Kidney epithelial cell (primary cell): ENCODE data around the gene TIMMDC1. TPM values are rescaled to one million over a fixed set of nuclear protein-coding genes. Genes with fewer than 3 reads are reported as not detected.

ENCODE experiments used
- DNase-seq: peaks from one replicate; pipeline ENCODE4 v3.0.0-alpha.2; 2010; ENCODE audit warnings: low read depth
- H3K27me3 ChIP-seq: 2 replicates; pipeline ENCODE4 v1.6.0; 2011; ENCODE audit warnings: low read length; ENCODE audit not compliant: control insufficient read depth, insufficient read depth
- H3K36me3 ChIP-seq: 2 replicates; pipeline ENCODE4 v1.5.1; 2011; ENCODE audit warnings: low read length; ENCODE audit not compliant: control insufficient read depth, insufficient read depth
- H3K4me3 ChIP-seq: 2 replicates; pipeline ENCODE4 v1.5.1; 2011; ENCODE audit warnings: low read depth, mild to moderate bottlenecking, control low read depth, low read length
- total RNA-seq: library from RNA; depleted of rRNA; stranded (reverse); fragments of >200 nt; gene quantifications from 2 replicates; pipeline ENCODE4 v1.2.3, GENCODE V29; 2015
- TF ChIP-seq, protein P1 (sequence below): IDR thresholded peaks from 2 replicates; pipeline ENCODE4 v1.5.1; 2011; ENCODE audit warnings: mild to moderate bottlenecking, moderate library complexity, low read length, control low read depth, inconsistent platforms; ENCODE audit not compliant: insufficient read depth, poor library complexity, severe bottlenecking

The TIMMDC1 gene
- total RNA-seq, 1 donor from 2014 or later: 56.0 TPM

- TF ChIP-seq, protein P1, sequence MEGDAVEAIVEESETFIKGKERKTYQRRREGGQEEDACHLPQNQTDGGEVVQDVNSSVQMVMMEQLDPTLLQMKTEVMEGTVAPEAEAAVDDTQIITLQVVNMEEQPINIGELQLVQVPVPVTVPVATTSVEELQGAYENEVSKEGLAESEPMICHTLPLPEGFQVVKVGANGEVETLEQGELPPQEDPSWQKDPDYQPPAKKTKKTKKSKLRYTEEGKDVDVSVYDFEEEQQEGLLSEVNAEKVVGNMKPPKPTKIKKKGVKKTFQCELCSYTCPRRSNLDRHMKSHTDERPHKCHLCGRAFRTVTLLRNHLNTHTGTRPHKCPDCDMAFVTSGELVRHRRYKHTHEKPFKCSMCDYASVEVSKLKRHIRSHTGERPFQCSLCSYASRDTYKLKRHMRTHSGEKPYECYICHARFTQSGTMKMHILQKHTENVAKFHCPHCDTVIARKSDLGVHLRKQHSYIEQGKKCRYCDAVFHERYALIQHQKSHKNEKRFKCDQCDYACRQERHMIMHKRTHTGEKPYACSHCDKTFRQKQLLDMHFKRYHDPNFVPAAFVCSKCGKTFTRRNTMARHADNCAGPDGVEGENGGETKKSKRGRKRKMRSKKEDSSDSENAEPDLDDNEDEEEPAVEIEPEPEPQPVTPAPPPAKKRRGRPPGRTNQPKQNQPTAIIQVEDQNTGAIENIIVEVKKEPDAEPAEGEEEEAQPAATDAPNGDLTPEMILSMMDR: no peak
- H3K36me3 ChIP-seq: no peaks in the 10 kb centered on the region
- no peaks in the 10 kb centered on the region for H3K27me3 ChIP-seq
- H3K4me3 ChIP-seq: no peak overlapping the region
- DNase-seq: no peak
These were observed 32.8 kb downstream of the TIMMDC1 start for GRCh38 chr3:119531151-119531550.

DNA sequence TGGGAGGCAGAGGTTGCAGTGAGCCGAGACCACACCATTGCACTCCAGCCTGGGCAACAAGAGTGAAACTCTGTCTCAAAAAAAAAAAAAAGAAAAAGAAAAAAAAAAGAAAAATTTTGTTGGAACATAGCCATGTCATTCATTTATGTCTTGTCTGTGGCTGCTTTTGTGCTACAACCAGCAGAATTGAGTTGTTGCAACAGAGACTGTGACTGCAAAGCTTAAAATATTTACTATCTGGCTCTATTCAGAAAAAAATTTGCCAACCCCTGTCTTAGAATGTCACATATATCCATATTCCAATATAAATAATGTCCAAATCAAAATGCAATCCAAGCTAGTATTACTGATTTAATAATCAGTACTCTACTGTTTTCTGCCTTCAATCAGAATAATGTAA, 35.9 kb downstream of the TIMMDC1 start:
- Histone ChIP-seq H3K27me3 (no peaks in the 10 kb centered on the region), H3K4me3 (no peak overlapping the region), H3K36me3 (no peaks in the 10 kb centered on the region)
- TF ChIP-seq, protein P1: no peak
- no peak for DNase-seq

DNA sequence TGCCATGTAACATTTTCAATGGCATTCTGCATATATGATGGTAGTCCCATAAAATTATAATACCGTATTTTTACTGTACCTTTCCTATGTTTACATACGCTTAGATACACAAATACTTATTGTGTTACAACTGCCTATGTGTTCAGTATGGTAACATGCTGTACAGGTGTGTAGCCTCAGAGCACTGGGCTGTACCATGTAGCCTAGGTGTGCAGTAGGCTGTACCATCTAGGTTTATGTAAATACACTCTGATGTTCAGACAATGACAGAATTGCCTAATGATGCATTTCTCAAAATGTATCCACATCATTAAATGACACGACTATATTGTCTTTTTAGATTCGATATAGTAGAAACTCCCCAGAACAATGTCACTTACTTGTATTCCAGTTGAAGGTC, 38.4 kb downstream of the TIMMDC1 start:
- TF ChIP-seq, protein P1: no peak
- Histone ChIP-seq H3K27me3 (no peaks in the 10 kb centered on the region), H3K36me3 (no peaks in the 10 kb centered on the region), H3K4me3 (no peak overlapping the region)
- no peak for DNase-seq

DNA sequence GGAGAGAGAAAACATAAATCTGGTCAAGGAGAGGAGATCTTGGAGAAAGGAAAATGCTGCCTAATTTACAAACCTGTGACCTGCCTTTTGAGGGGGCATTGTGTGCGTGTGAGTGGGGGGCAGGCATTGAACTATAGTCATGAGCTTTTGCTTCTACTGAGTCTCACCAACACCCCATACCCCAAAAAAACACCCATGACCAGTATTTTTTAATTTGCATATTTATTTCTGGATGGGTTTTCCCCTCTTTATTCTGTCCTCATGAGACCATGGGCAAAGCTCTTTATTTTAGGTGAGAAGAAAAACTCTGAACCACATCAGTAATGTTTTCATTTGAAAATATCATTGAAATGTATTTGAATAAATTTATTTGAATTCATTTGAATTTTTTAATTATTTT, 40.4 kb downstream of the TIMMDC1 start:
- H3K4me3 ChIP-seq: no peak overlapping the region
- TF ChIP-seq, protein P1: no peak
- DNase-seq: no peak
- H3K36me3 ChIP-seq: no peaks in the 10 kb centered on the region
- no peaks in the 10 kb centered on the region for H3K27me3 ChIP-seq

- Histone ChIP-seq H3K36me3 (no peaks in the 10 kb centered on the region), H3K4me3 (no peak overlapping the region), H3K27me3 (no peaks in the 10 kb centered on the region)
- no peak for DNase-seq
- TF ChIP-seq, protein P1: no peak
These were observed 43.2 kb downstream of the TIMMDC1 start for GRCh38 chr3:119541547-119541946.

- Histone ChIP-seq H3K36me3 (no peaks in the 10 kb centered on the region), H3K4me3 (no peak overlapping the region), H3K27me3 (no peaks in the 10 kb centered on the region)
- no peak for DNase-seq
- TF ChIP-seq, protein P1: no peak
These were observed 43.9 kb downstream of the TIMMDC1 start for GRCh38 chr3:119542168-119542767.
